LNCAP (cell line): ENCODE measurements around the gene NDUFV2.

Source experiments
- CTCF ChIP-seq: fragments of 450-650 bp; IDR thresholded peaks from 2 replicates; pipeline ENCODE4 v1.5.1; 2017; ENCODE audit warnings: mild to moderate bottlenecking

The NDUFV2 gene

GRCh38 chr18:9136315-9137155 lies 34.0 kb downstream of the NDUFV2 start, which contains the start of gene ANKRD12:
ANKRD12 (plus strand) TSS chr18:9136781; CDS start chr18:9182433, 45,652 bp downstream.
- no peak for TF ChIP-seq CTCF

- no peak for TF ChIP-seq CTCF
Measured at GRCh38 chr18:9137168-9138066, 34.9 kb downstream of the NDUFV2 start.

- TF ChIP-seq CTCF: no peak
Measured at GRCh38 chr18:9139400-9140039, 37.0 kb downstream of the NDUFV2 start.

GRCh38 chr18:9140381-9140780 lies 37.9 kb downstream of the NDUFV2 start:
- TF ChIP-seq CTCF: no peak

- no peak for TF ChIP-seq CTCF
Measured at GRCh38 chr18:9140984-9141383, 38.5 kb downstream of the NDUFV2 start.

- no peak for TF ChIP-seq CTCF
Measured at GRCh38 chr18:9146224-9146623, 43.7 kb downstream of the NDUFV2 start.
